GM18870 (cell line): ENCODE results near the gene OSBPL7.

Experiments used
- ATAC-seq: cut with Tn5 transposase; IDR thresholded peaks from one replicate; pipeline ENCODE4 v1.9.1; 2021; ENCODE audit warnings: moderate library complexity; ENCODE audit not compliant: unreplicated experiment

Gene OSBPL7

GRCh38 chr17:47821424-47822391 is at the start of gene OSBPL7:
Gene OSBPL7 (minus strand): TSS chr17:47821794. CDS start chr17:47820278, 1,516 bp downstream.
- peak; percentile 57 for ATAC-seq

GRCh38 chr17:47871048-47871447 is 49.5 kb upstream of the OSBPL7 start:
- no peak for ATAC-seq

- ATAC-seq = no peak
Measured at GRCh38 chr17:47870056-47870455, 48.5 kb upstream of the OSBPL7 start.

GRCh38 chr17:47869114-47869513 is 47.5 kb upstream of the OSBPL7 start:
- ATAC-seq = no peak

- ATAC-seq = no peak
Measured at GRCh38 chr17:47867813-47868533, 46.4 kb upstream of the OSBPL7 start.

GRCh38 chr17:47866941-47867340 is 45.3 kb upstream of the OSBPL7 start:
- no peak for ATAC-seq

- no peak for ATAC-seq
Measured at GRCh38 chr17:47864791-47865216, 43.2 kb upstream of the OSBPL7 start.

- ATAC-seq = no peak
Measured at GRCh38 chr17:47862621-47863440, 41.2 kb upstream of the OSBPL7 start.

GRCh38 chr17:47860386-47860785 is 38.8 kb upstream of the OSBPL7 start:
- no peak for ATAC-seq

GRCh38 chr17:47857551-47858455 is 36.2 kb upstream of the OSBPL7 start:
- ATAC-seq = no peak

GRCh38 chr17:47856830-47857229 is 35.2 kb upstream of the OSBPL7 start:
- ATAC-seq = no peak

- ATAC-seq = no peak
Measured at GRCh38 chr17:47855737-47856136, 34.1 kb upstream of the OSBPL7 start.

GRCh38 chr17:47853616-47854015 is 32.0 kb upstream of the OSBPL7 start:
- ATAC-seq = no peak

GRCh38 chr17:47852113-47852949 is 30.7 kb upstream of the OSBPL7 start:
- ATAC-seq = no peak

- no peak for ATAC-seq
Measured at GRCh38 chr17:47851764-47852112, 30.1 kb upstream of the OSBPL7 start.

- ATAC-seq = no peak
Measured at GRCh38 chr17:47850692-47851573, 29.3 kb upstream of the OSBPL7 start, which contains the start of gene SP6. Gene SP6 (minus strand): TSS chr17:47851163. CDS start chr17:47848429, 2,734 bp downstream.

- ATAC-seq = no peak
Measured at GRCh38 chr17:47850373-47850691, 28.7 kb upstream of the OSBPL7 start.

GRCh38 chr17:47848198-47848513 is 26.6 kb upstream of the OSBPL7 start:
- no peak for ATAC-seq
